Measurements from ENCODE around the gene TXNDC5.

DNA sequence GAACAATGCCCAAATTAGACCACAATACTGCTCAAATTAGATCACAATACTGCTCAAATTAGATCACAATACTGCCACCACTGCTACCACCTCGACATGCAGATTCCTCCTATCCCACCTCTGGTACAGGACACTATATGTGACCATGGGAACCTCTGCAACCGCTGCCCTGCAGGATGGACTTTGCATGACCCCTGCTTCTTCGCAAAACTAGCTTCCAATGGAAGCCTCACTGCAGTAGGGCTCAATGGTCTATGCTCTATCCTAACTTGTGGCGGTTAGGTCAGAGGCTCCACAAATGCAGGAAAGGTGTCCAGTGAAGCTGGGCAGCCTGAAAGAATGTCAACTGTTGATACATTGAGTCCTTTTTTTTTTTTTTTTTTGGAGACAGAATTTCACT lies 7.8 kb upstream of the TXNDC5 start:
- TF ChIP-seq POLR2AphosphoS2 (IDR thresholded peaks at IDR 0.05; ENCODE audit: low read length) (no peak), FOSL1 (tag; conservative IDR thresholded peaks at IDR 0.05) (no peak), ESRRA (IDR thresholded peaks at IDR 0.05; ENCODE audit: borderline replicate concordance, low read depth) (no peak), BHLHE40 (IDR thresholded peaks at IDR 0.05; ENCODE audit: low read length) (no peak), ZNF695 (CRISPR knock-in tag; IDR thresholded peaks at IDR 0.05) (no peak), ZFX (CRISPR knock-in tag; IDR thresholded peaks at IDR 0.05) (no peak)
- TF ChIP-seq, protein P1, sequence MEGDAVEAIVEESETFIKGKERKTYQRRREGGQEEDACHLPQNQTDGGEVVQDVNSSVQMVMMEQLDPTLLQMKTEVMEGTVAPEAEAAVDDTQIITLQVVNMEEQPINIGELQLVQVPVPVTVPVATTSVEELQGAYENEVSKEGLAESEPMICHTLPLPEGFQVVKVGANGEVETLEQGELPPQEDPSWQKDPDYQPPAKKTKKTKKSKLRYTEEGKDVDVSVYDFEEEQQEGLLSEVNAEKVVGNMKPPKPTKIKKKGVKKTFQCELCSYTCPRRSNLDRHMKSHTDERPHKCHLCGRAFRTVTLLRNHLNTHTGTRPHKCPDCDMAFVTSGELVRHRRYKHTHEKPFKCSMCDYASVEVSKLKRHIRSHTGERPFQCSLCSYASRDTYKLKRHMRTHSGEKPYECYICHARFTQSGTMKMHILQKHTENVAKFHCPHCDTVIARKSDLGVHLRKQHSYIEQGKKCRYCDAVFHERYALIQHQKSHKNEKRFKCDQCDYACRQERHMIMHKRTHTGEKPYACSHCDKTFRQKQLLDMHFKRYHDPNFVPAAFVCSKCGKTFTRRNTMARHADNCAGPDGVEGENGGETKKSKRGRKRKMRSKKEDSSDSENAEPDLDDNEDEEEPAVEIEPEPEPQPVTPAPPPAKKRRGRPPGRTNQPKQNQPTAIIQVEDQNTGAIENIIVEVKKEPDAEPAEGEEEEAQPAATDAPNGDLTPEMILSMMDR (IDR thresholded peaks at IDR 0.05 in 2 of 3, conservative IDR thresholded peaks at IDR 0.05 in 1 of 3; ENCODE audit: insufficient read depth in 2 of 3, low read depth in 1 of 3, low read length in 3 of 3): no peak
